NCI-H1930 (cell line): ENCODE data around the gene UBL7.

Experiments
- DNase-seq, 2 experiments: peaks; one replicate each; lab custom pipeline; 2025; lab: John Stamatoyannopoulos, UW

Gene UBL7

DNA sequence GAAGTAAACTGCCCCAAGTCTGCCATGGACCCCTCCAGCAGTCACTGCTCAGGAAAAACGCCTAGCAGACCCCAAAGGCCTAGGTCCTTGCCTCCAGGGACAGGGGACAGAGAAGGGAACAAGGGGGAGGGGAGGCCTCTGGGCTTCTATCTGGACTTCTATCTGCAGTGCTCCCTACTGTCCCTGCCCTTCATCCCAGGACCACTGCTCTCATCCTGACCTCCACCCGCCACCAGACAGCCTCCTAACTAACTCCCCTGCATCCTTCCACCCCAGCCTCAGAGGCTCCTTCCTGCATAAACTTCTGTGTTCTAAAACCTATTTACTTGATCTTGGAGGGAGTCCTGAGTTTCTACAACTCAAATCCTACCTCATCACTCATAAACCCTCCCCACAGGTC is 52.6 kb downstream of the UBL7 start:
- no peak for DNase-seq

DNA sequence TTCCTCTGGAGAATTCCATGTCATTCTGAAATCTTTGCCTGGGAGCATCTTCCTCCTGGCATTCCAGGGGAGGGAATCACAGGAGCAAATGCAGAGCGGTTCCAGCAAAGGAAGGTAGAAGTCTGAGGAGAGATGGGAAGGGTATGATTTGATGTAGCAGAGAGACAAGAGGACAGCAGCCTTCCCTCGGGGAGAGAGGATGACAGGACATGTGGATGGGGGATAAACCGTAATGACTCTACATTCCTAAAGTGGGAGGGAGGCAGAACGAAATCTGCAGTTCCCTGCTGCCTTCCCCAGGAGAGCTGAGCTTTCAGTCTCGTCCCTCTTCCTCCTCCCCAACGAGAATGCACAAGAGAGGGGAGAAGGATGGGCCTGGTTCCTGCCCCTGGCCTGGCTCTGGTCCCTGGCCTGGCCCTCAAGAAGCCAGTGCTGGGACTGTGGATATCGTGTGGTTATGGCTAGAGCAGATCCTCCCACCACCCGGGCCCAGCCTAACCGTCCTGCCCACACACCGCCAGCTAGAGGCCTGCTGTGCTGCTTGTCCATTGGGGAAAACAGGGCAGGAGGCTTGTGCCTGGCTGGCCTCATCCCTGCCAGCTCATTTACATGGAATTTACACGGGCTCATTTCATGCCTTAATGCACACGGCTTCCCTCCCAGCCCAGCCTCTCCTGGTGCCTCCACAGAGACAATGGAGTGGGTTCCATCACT is 53.8 kb downstream of the UBL7 start:
- DNase-seq: no peak

DNA sequence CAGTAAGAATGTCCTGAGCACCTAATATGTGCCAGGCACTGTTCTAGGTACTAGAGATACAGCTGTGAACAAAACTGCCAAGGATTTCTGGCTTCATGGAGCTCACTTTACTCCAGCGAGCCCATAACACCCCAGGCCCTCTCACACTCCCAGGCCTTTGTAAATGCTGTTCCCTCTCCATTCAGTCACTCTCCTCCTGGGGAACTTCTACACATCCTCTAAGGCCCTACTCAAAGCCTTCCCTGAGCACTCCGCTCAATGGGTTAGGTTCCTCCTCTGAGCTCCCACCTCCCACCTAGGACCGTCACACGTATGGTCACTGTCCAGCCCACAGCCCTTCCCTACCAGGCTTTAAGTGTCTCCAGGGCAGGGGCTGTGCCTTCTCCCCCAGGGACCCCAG is 54.4 kb downstream of the UBL7 start:
- DNase-seq: no peak

DNA sequence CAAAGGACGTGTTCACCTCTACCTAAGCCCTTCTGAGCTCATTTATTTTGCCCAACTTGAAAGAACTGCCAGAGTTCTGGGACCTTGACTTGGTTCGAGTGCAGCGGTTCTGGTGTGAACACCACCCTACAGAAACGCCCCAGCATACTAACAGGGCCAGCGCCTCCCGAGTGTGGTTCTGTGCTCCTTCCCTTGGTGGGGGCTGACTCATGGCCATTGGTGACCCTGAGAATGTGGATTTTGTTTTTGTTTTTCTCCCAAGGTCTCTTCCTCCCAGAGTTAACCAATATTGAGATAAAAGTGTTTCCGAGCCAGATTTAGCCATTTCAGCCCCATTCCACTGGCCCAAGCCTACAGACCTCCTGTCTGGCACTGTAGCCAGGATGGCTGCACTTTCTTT is 55.1 kb downstream of the UBL7 start:
- no peak for DNase-seq

DNA sequence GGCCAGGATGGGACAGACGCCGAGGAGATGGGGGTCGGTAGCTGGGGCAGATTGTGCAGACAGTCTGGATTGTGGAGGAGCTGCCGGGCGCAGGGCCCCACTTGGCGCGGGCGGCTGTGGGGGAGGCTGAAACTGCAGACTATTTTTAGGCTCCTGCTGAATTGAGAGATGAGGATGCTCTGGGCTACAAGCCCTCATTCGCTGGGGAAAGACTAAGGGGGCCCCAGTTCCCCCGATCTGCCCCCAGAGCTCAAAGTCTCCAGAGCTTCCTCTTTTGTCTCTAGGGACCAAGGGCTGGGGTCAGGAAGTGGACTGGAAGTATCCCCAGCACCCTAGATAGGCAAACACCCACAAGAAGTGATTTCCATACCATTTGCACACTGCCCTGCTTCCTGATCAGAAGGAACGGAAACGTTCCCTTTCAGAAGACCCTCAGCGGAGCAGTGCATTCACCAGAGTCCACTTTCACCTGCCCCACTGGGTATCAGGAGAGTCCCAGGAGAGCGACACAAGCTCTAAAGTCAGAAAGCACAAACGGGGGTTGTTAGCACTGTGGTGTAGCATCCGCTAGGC is 56.9 kb downstream of the UBL7 start:
- no peak for DNase-seq

DNA sequence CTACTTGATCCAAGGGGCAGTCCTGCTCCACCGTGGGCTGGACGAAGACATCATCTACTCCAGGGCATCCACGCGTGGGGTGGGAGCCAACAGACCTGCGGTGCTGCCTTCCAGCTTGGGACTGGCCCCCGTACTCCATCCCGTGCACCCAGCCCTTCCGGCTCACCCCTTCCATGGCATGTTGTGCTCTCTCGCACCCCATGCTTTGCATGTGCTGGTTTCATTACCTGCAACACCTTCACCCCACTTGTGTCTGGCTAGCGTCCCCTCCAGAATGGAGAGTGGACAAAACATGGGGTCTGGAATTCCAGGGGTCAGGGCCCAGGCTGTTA is 57.4 kb downstream of the UBL7 start:
- no peak for DNase-seq

DNA sequence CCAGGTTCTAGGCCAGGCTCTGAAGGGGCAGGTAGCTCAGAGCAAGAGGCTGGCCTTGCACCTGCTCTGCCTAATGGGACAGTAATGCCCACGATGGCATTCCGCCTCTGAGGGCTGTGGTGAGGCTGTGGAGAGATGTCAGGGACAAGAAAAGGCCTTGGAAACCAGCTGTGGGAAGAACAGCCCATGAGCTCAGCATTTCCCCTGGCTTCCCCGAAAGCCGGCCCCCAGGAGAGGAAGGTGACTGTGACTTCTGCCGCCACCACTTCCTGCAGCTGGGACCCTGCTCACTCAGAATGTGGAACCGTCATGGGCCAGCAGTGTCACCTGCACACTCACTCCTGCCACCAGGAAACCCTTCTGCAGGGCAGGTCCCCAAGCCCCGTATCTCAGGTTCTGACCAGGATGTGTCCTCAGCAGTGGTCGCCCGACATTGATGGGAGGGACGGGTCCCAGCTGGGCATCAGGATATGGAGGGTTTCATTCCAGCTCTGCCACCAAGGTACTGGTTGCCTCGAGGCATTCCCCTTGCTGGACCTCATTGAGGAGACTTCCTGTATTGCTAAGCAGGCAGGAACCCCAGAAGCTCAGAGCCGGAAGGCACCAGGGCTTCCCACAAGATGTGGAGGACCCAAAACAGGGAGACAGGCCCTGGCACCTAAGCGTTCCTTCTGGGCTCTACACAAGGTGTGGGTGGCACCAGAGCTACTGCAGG is 57.9 kb downstream of the UBL7 start:
- no peak for DNase-seq

DNA sequence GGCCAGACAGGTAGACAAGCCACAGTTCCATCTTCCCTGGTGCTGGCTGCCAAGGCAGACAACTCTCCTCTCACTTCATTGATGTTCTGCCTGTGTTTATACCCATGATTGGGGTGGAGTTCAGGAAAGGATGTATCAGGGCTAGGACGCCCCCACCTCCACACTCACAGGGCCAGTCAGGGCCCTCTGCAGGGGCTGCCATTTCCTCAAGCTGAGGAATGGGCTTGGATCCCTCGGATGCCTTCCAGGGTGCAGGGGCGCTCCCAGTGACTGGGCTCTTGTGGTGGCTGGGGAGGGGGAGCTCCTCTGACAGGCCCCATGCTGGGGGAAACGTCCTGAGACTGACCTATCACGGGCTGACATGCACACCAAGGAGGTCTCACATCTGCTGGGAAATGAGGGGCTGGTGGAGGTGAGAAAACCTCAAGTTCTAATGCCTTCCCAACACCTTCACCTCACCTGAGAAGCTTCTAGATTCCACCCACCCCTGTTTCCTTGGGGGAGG is 58.6 kb downstream of the UBL7 start:
- DNase-seq: no peak

DNA sequence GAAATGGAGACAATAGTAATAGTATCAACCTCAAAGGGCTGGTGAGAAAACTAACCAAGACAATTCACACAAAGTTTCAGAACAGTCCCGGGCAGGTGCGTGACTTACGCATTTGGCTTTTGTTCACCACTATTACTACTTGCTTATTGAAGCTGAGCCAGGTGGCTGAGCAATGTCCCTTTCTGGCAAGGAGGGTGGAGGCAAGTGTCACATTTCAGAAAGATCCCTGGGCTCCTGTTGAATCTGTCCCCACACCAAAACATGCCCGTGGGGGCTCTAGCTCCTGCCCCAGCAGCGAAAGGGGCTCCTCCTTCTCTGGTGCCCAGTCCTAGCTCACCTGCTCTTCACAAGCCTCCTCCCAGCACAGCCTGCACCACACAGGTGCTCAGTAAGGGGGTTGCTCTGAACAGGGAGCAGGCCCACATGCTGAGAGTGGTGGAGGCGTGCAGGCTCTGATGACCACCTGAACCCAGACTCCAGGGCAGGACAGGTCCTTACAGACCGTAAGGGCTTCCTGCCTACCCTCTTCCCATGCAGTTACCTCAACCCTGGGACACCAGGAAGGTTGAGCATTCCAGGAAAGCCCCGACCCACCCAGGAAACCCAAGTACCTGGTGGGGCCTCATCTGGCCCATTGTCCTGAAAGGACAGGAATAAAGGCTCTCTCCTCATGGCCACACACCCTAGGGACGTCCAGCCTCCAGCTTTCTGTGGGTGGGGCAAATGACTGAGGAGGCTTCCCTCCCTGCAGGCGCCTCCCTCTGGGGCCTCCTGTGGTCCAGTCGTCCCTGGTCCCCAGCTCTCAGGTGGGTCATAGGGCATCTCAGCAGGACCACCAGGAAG is 59.8 kb downstream of the UBL7 start:
- no peak for DNase-seq

DNA sequence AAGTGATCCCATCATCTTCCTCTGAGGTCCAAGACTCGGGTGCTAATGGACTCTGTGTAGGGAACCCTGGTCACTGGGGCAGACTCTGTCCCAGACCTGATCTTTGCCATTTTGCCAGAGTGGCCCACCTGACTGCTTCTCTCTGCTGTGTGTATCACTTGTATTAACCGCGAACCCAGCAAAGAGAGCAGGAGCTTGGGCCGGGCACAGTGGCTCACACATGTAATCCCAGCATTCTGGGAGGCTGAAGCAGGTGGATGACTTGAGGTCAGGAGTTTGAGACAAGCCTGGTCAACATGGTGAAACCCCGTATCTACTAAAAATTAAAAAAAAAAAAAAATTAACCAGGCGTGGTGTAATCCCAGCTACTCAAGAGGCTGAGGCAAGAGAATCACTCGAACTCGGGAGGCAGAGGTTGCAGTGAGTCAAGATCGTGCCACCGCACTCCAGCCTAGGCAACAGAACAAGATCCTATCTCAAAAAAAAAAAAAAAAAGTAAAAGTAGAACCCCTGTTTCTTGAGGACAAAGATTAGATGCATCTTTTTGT is 60.6 kb downstream of the UBL7 start:
- no peak for DNase-seq

DNA sequence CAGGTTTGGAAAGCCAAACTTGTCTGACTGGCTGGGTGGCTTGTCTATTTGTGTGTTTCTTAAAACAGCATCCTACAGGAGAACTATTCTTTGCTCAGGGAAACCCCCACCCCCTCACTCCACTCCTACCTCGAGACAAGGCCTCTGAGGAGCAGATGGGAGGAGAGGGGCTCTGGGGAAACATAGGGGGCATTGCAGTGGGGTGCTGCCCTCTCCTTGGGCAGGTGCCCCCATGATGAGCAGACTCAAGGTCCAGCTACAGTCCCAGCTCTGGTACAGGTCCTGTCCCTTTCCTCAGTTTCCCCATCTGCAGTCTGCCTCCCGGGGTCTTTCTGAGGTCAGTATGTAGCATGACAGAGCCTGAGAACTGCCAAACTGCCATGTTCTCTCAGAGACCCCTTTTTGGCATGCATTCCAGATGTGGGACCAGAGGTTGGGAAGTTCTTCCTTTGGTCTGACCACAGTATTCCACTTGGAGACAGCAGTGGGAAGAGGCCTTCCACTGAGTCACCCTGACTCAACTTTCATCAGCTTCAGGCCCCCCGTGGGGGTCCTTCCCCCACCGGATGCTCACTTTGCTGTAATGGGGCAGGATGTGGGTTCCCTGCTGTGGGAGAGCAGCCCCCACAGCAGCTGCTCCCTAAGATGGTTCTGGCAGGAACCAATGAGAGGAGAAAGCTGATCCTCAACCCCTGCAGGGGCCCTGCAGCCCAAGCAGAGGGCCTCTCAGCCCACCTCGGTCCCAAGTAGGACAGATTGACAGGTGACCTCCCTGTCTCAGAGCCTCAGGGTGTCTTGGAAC is 61.2 kb downstream of the UBL7 start:
- no peak for DNase-seq

DNA sequence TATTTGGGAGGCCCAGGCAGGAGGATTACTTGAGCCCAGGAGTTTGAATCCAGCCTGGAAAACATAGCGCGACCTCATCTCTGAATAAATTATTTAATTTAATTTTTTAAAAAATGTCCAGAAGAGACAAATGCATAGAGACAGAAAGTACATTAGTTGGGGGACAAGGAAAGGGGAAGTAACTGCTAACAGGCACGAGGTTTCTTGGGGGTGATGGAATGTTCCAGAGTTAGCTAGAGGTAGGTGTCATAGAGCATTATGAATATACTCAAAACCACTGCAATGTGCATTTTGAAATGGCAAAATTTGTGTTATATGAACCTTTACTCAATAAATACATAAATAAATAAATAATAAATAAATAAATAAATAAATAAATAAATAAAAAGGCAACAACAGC is 61.9 kb downstream of the UBL7 start:
- no peak for DNase-seq

DNA sequence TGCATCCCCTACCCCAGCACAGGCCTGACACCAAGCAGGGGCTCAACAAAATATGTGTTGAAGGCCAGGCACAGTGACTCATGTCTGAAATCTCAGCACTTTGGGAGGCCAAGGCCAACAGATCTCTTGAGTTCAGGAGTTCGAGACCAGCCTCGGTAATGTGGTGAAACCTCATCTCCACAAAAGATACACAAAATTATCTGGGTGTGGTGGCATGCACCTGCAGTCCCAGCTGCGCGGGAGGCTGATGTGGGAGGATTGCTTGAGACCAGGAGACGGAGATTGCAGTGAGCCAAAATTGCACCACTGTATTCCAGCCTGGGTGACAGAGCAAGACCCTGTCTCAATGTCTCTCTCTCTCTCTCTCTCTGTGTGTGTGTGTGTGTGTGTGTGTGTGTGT is 62.8 kb downstream of the UBL7 start:
- DNase-seq: no peak

DNA sequence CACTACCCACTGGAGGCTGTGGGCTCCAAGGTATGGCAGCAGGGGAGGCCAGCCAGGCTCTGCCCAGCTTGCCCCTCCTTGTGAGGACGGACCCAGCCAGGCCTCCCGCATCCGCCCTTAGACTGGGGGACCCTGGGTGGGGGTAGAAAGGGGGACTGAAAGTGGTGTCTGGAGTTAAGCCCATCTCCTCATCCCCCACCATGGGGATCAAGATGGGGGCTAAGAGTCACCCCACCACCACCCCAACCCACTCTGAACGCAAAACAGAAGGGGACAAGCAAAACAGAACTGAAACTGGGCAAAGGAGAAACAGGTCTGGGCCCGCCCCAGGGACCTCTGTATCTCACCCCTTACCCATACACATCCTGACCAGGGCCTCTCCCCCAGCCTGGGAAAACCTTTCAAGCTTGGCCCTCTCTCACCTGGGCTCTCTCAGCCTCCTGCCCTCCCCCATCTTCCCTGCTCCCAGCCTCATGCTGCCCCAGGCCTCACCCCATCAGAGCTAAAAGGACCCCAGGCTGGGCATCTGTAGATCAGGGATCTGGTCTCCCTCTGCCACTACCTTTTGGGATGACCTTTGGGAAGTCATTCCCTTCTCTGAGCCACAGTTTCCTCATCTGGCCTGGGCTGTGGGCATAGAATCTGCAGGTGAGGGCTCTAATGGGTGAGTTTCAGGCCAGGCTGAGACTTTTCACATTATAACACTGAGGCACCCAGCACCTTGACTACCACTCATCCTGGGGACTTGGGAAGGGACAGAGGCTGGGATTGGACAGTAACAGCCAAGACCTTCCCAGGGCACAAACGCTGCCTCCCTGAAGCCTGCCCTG is 63.5 kb downstream of the UBL7 start:
- DNase-seq: no peak

DNA sequence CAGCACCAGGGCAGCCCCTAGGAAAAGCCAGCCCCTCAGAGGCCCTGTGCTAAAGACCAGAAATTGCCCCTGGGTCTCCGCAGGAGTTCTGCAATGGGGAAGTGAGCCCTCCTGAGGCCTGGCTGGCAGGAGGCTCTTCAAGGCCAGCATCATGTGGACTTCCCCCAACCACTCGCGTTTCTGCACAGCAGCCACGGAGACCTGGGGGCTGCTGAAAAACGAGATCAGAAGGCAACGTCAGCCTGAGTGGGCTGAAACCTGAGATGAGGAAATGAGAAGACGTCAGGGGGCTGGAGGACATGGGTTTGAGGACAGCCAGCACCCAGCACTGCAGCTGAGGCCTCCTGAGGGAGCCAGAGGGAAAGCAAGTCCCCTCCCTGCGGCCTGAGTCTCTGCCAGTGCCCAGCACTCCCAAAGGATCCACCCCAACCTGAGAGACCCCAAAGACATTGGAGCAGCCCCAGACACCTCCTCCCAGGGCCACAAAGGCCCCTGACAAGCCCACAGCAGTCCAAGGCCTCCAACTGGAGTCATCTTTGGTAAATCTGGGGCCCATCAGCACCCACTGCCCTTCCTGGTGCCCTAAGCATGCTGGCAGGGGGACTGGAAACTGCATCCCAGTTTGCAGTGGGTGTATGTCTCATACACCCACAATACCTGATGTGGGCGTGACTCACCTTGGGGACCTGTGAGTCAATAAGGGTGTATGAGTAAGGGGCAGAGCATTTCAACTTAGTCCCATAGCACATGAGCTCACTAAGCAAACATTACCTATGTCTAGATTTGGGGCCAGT is 64.3 kb downstream of the UBL7 start:
- no peak for DNase-seq

DNA sequence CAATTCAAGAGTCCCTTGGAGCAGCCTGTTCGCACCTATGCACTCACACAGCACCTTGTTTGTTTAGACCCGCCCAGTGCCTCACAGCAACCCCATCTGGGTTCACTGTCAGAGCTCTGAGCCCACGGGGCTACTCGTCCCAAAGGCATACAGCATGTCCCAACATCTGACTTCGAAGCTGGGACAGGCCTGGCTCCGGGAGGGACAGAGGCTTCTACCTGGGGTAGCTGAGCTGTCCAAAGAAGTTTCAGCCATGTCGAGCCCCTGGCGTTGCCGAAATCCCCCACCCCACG is 64.9 kb downstream of the UBL7 start:
- no peak for DNase-seq
